ENCODE data around the gene SEC24A. TPM values are rescaled to one million over a fixed set of nuclear protein-coding genes. Genes with fewer than 3 reads are reported as not detected.
A peak's percentile ranks its signal among the peaks of the same experiment; 100 is the strongest.

SEC24A gene
- total and polyA plus RNA-seq, 2 donors (not counting 3 experiments of a cell fraction or from before 2014, with no cell fraction given): 19.8 to 30.0 TPM

GRCh38 chr5:134736173-134736812 is 87.7 kb downstream of the SEC24A start:
- dilution Hi-C loops (cut with MboI; ENCODE audit: extremely low pct_ligation_motif_present, low sequenced_read_pairs) (no loop called here), intact Hi-C loops (cut with micrococcal nuclease) (loop anchor here (5.0 kb wide), 3 partner anchors 324 to 466 kb away; partner anchors contain the start of genes CDKL3 and CDKN2AIPNL)
- Histone ChIP-seq H3K4me1 (ENCODE audit: control insufficient read depth, extremely low read depth, insufficient read depth, low read length) (peaks cover 9% of the 10 kb centered on the region), H3K36me3 (ENCODE audit: control insufficient read depth in 2 of 2, extremely low read depth in 1 of 2, insufficient read depth in 2 of 2, low read length in 2 of 2) (no peaks in the 10 kb centered on the region), H3K27me3 (ENCODE audit: control insufficient read depth in 2 of 2, insufficient read depth in 2 of 2, low read length in 2 of 2) (no peaks in the 10 kb centered on the region), H3K9ac (replicated peaks; ENCODE audit: extremely low read depth, insufficient read depth, low read length) (no peak overlapping the region), H4K20me1 (replicated peaks; ENCODE audit: control insufficient read depth, extremely low read depth, insufficient read depth, low read length) (no peaks in the 10 kb centered on the region), H3K9me1 (replicated peaks; ENCODE audit: control insufficient read depth, extremely low read depth, insufficient read depth, low read length) (no peaks in the 10 kb centered on the region), H3K9me3 (replicated peaks; ENCODE audit: control insufficient read depth, insufficient read depth, low read length) (no peaks in the 10 kb centered on the region), H3K4me2 (ENCODE audit: insufficient read depth, low read length) (no peak overlapping the region), H3K27ac (ENCODE audit: insufficient read depth, low read depth, low read length) (no peak overlapping the region), H2AFZ (ENCODE audit: low read depth, low read length) (peak overlapping the region; percentile 32), H3K4me3 (replicated peaks in 1 of 3; ENCODE audit: insufficient read depth in 1 of 3, low read depth in 1 of 3, low read length in 3 of 3) (no peak overlapping the region), H3K79me2 (ENCODE audit: control insufficient read depth, insufficient read depth, low read length) (peaks cover 22% of the 10 kb centered on the region)
- POLR2A ChIA-PET: no interaction called here
- BruUV-seq (replicated peaks): no TSS peak
- TF ChIP-seq, protein P1, sequence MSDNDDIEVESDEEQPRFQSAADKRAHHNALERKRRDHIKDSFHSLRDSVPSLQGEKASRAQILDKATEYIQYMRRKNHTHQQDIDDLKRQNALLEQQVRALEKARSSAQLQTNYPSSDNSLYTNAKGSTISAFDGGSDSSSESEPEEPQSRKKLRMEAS (IDR thresholded peaks at IDR 0.05; ENCODE audit: insufficient read depth, insufficient read length): no peak
- TF ChIP-seq MYC (IDR thresholded peaks at IDR 0.05; ENCODE audit: low read depth, low read length) (no peak), JUN (IDR thresholded peaks at IDR 0.05; ENCODE audit: borderline replicate concordance, insufficient read depth, insufficient read length, low read depth) (no peak), GATA2 (IDR thresholded peaks at IDR 0.05; ENCODE audit: insufficient read depth, insufficient read length, low read depth, low read length) (no peak), FOS (IDR thresholded peaks at IDR 0.05; ENCODE audit: borderline replicate concordance, insufficient read depth, low read length) (no peak), CTCF (IDR thresholded peaks at IDR 0.05; ENCODE audit: extremely low read depth in 1 of 2, insufficient read depth in 1 of 2, low read depth in 1 of 2, low read length in 2 of 2) (no peak), POLR2AphosphoS5 (IDR thresholded peaks at IDR 0.05; ENCODE audit: insufficient read depth, low read depth, low read length) (no peak)
- CTCF ChIA-PET: interaction anchor here (3.7 kb wide), 1 partner anchor 169 kb away, joined by 13 read pairs; the partner anchor contains the start of gene PCBD2
- FAIRE-seq: no peak
- DNase-seq (ENCODE audit: low read depth, low spot score): no peak

All from endothelial cell of umbilical vein (primary cell).